ENCODE data around the gene GAGE12J. TPM values are rescaled to one million over a fixed set of nuclear protein-coding genes. Genes with fewer than 3 reads are reported as not detected.
A peak's percentile ranks its signal among the peaks of the same experiment; 100 is the strongest.
"Not testable (repeated sequence)": the region's sequence is repeated elsewhere in the genome, so short reads cannot be mapped to it uniquely, and the experiment has no call there.

The GAGE12J gene
- polyA plus RNA-seq, 4 donors, result not detected

DNA sequence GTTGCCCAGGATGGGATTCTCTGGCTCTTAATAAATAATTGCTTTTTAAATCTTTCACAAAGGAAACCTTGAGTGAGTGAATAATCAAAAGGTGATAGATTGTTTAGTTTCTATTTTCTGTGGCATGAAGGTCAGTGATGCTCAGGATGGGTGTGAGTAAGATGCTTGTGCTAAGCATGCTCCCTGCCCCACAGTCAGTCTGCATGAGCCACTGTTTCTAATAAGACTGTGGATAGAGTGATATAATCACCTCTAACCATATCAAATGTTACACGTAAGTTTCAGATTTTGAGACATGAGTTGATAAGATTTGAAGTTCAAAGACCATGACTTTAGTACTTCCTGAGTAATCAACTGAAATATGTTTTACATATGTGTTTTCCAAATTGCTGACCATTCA is 21.1 kb upstream of the GAGE12J start:
- no peak overlapping the region for H3K27ac ChIP-seq (ENCODE audit: low read depth in 1 of 3, low read length in 2 of 3)
- no peaks in the 10 kb centered on the region for H3K27me3 ChIP-seq (ENCODE audit: control insufficient read depth in 3 of 3, insufficient read depth in 3 of 3, low read length in 3 of 3)
- FAIRE-seq, result no peak
- DNase-seq, result no peak
- H3K9me3 ChIP-seq (ENCODE audit: control insufficient read depth in 2 of 2, insufficient read depth in 1 of 2, low read depth in 1 of 2, low read length in 1 of 2), result no peaks in the 10 kb centered on the region
- H3K36me3 ChIP-seq (ENCODE audit: control insufficient read depth in 3 of 3, insufficient read depth in 2 of 3, low read depth in 1 of 3, low read length in 3 of 3), result no peaks in the 10 kb centered on the region
- 18 to 55% (median 49%) methylated on average over 1 of the region's 1 CpG for WGBS, 3 donors
- H3K4me3 ChIP-seq (ENCODE audit: low read depth in 1 of 3, low read length in 3 of 3), result no peak overlapping the region
- no peaks in the 10 kb centered on the region for H3K4me1 ChIP-seq (ENCODE audit: control insufficient read depth in 3 of 3, insufficient read depth in 2 of 3, low read depth in 1 of 3, low read length in 2 of 3)

DNA sequence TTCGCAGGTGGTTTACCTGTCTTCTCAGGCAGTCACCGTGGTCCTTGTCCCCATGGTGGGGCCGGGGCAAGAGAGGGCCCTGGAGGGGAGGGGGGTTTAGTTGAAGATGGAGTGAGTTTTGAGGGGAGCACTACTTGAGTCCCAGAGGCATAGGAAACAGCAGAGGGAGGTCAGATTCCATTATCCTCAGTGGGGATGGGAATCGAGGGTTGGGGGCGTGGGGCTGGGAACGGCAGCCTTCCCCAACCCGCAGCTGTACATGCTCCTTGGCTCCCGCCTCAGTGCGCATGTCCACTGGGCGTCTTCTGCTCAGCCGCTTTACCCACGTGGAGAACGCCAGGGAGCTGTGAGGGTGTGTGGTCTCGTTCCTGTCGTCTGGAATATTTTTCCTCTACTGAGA is 18.5 kb upstream of the GAGE12J start, which contains the start of gene GAGE10:
Gene GAGE10, plus strand, starts transcription at position 301 of the 400 bp plus-strand sequence. CDS start 1,214 bp downstream, outside the sequence.
- Histone ChIP-seq H3K4me1 (ENCODE audit: control insufficient read depth in 3 of 3, insufficient read depth in 2 of 3, low read depth in 1 of 3, low read length in 2 of 3) (no peaks in the 10 kb centered on the region), H3K27me3 (ENCODE audit: control insufficient read depth in 3 of 3, insufficient read depth in 3 of 3, low read length in 3 of 3) (no peaks in the 10 kb centered on the region), H3K36me3 (ENCODE audit: control insufficient read depth in 3 of 3, insufficient read depth in 2 of 3, low read depth in 1 of 3, low read length in 3 of 3) (no peaks in the 10 kb centered on the region), H3K4me3 (ENCODE audit: low read depth in 1 of 3, low read length in 3 of 3) (no peak within 1 kb of the TSS), H3K9me3 (ENCODE audit: control insufficient read depth in 2 of 2, insufficient read depth in 1 of 2, low read depth in 1 of 2, low read length in 1 of 2) (no peaks in the 10 kb centered on the region), H3K27ac (ENCODE audit: low read depth in 1 of 3, low read length in 2 of 3) (no peak within 1 kb of the TSS)
- DNase-seq, result no peak
- FAIRE-seq, result no peak
- WGBS, 3 donors, result 77 to 87% (median 83%) methylated on average over 14 to 15 of the region's 15 CpGs

DNA sequence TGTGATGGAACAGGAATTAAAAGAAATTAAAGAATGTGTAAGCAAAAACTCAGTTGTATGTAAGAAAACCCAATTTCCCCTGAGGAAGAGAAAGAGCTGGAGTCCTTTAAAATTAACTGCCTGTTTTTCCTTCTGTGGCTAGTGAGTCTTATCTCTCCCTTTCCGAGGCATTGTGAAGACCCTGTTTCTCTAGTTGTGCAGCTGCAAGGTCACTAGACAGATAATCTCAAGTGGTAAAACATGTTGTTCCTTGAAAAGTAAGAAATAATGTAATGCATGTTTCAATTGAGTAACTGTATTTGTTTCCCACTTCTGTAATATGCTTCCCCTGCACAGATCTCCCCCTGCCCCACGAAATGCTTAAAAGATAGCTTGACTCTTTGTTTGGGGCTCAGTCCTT is 14.1 kb upstream of the GAGE12J start:
- not testable (repeated sequence) for H3K27me3 ChIP-seq (ENCODE audit: control insufficient read depth in 3 of 3, insufficient read depth in 3 of 3, low read length in 3 of 3); H3K4me1 ChIP-seq (ENCODE audit: control insufficient read depth in 3 of 3, insufficient read depth in 2 of 3, low read depth in 1 of 3, low read length in 2 of 3); H3K9me3 ChIP-seq (ENCODE audit: control insufficient read depth in 2 of 2, insufficient read depth in 1 of 2, low read depth in 1 of 2, low read length in 1 of 2); FAIRE-seq; DNase-seq; H3K4me3 ChIP-seq (ENCODE audit: low read depth in 1 of 3, low read length in 3 of 3); H3K36me3 ChIP-seq (ENCODE audit: control insufficient read depth in 3 of 3, insufficient read depth in 2 of 3, low read depth in 1 of 3, low read length in 3 of 3); H3K27ac ChIP-seq (ENCODE audit: low read depth in 1 of 3, low read length in 2 of 3)
- WGBS, 3 donors, result 64 to 92% (median 76%) methylated on average over 2 of the region's 2 CpGs

DNA sequence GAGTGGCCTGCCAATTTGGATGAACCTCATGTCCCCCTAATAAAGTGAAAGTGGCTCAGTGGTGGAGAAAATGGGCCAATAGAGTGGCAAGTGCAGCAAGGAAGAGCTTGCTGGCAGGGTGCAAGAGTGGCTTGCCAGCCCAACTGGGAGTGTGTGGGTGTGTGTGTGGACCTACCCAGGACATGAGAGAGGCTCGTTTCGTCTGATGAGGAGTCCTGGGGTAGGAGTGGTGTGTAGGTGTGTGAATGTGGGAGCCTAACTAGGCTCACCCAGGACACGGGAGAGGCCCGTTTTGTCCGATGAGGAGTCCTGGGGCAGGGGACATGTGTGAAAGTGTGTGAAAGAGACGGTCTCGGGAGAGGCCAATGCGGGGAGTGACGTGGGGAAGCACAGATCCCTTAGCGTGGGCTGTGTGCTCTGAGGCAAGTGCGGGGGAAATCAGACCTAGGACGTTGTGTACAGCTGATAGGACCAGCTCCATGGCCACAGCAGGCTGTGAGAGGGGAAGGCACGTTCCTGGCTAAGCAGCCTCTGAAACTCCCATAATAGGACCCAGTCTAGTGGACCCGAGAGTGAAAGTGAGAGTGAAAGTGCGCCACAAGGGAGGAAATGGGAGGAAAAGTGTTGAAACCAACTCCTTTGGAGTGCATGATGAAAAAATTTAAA is 13.1 kb upstream of the GAGE12J start:
- FAIRE-seq (no peak), DNase-seq (peak; percentile 7 to 21)
- 56 to 70% (median 69%) methylated on average over 15 of the region's 15 CpGs for WGBS, 3 donors
- H3K4me3 ChIP-seq (ENCODE audit: low read depth in 1 of 3, low read length in 3 of 3), result peak overlapping the region in 1 of 3 donors; percentile 8
- H3K36me3 ChIP-seq (ENCODE audit: control insufficient read depth in 3 of 3, insufficient read depth in 2 of 3, low read depth in 1 of 3, low read length in 3 of 3), result no peaks in the 10 kb centered on the region
- peak overlapping the region in 1 of 3 donors; percentile 65 for H3K27ac ChIP-seq (ENCODE audit: low read depth in 1 of 3, low read length in 2 of 3)
- no peaks in the 10 kb centered on the region for H3K9me3 ChIP-seq (ENCODE audit: control insufficient read depth in 2 of 2, insufficient read depth in 1 of 2, low read depth in 1 of 2, low read length in 1 of 2)
- peaks cover 0 to 5% (median 0%) of the 10 kb centered on the region in 3 donors for H3K4me1 ChIP-seq (ENCODE audit: control insufficient read depth in 3 of 3, insufficient read depth in 2 of 3, low read depth in 1 of 3, low read length in 2 of 3)
- no peaks in the 10 kb centered on the region for H3K27me3 ChIP-seq (ENCODE audit: control insufficient read depth in 3 of 3, insufficient read depth in 3 of 3, low read length in 3 of 3)

DNA sequence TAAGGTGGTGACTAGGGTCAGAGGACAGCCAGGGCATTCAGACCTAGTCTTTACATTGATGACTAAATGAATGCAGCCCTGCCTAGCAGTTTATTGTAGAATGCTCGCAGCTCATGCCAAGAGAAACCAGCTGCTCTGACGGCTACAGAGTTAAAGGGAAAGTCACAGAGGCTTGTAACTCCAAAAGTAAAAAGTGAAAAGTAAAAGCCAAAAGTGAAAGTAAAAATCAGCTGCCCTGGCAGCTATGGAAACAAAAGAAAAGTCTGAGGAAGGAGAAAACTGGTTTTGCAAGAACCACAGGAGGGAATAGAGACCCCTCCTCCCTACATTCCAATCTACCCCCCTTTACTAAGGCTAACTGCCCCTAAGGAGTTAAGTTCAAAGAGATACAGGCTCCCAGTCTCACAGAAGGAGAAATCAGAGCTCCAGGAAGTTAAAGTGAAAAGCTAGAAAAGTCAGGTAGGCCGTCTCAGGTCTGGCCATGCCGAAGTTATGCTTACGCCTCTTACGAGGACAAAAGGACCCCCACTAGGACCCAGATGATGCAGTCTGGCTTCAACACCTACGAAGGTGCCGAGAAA is 12.3 kb upstream of the GAGE12J start:
- Histone ChIP-seq H3K9me3 (ENCODE audit: control insufficient read depth in 2 of 2, insufficient read depth in 1 of 2, low read depth in 1 of 2, low read length in 1 of 2) (no peaks in the 10 kb centered on the region), H3K4me3 (ENCODE audit: low read depth in 1 of 3, low read length in 3 of 3) (peak overlapping the region in 1 of 3 donors; percentile 17), H3K4me1 (ENCODE audit: control insufficient read depth in 3 of 3, insufficient read depth in 2 of 3, low read depth in 1 of 3, low read length in 2 of 3) (peaks cover 0 to 5% (median 0%) of the 10 kb centered on the region in 3 donors), H3K27ac (ENCODE audit: low read depth in 1 of 3, low read length in 2 of 3) (peak overlapping the region; percentile 7 to 81 (median 42)), H3K27me3 (ENCODE audit: control insufficient read depth in 3 of 3, insufficient read depth in 3 of 3, low read length in 3 of 3) (no peaks in the 10 kb centered on the region), H3K36me3 (ENCODE audit: control insufficient read depth in 3 of 3, insufficient read depth in 2 of 3, low read depth in 1 of 3, low read length in 3 of 3) (no peaks in the 10 kb centered on the region)
- FAIRE-seq (peak; percentile 93), DNase-seq (peak; percentile 39 to 40)
- 9 to 15% (median 10%) methylated on average over 8 of the region's 8 CpGs for WGBS, 3 donors

DNA sequence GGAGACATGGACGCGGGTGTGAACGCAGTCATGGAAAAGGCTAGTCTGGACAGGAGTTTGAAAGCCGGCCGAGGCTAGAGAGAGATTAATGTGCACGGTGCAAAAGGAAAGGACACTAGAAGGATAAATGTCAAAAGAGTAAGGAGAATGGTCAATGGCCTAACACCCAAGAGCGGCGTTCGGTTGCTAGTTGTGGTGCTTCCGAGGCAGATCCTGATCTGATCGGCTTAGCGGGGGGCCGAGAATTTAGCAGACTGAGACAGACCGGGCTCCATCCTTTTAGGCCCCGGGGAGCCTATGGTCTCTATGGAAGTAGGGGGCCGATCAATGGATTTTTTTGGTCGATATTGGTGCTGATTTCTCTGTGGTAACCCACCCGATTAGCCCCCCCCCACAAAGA is 11.5 kb upstream of the GAGE12J start:
- 78 to 93% (median 88%) methylated on average over 18 of the region's 18 CpGs for WGBS, 3 donors
- Histone ChIP-seq H3K4me1 (ENCODE audit: control insufficient read depth in 3 of 3, insufficient read depth in 2 of 3, low read depth in 1 of 3, low read length in 2 of 3) (peaks cover 0 to 5% (median 0%) of the 10 kb centered on the region in 3 donors), H3K27me3 (ENCODE audit: control insufficient read depth in 3 of 3, insufficient read depth in 3 of 3, low read length in 3 of 3) (no peaks in the 10 kb centered on the region), H3K36me3 (ENCODE audit: control insufficient read depth in 3 of 3, insufficient read depth in 2 of 3, low read depth in 1 of 3, low read length in 3 of 3) (no peaks in the 10 kb centered on the region), H3K27ac (ENCODE audit: low read depth in 1 of 3, low read length in 2 of 3) (no peak overlapping the region), H3K4me3 (ENCODE audit: low read depth in 1 of 3, low read length in 3 of 3) (no peak overlapping the region), H3K9me3 (ENCODE audit: control insufficient read depth in 2 of 2, insufficient read depth in 1 of 2, low read depth in 1 of 2, low read length in 1 of 2) (no peaks in the 10 kb centered on the region)
- no peak for FAIRE-seq
- no peak for DNase-seq

DNA sequence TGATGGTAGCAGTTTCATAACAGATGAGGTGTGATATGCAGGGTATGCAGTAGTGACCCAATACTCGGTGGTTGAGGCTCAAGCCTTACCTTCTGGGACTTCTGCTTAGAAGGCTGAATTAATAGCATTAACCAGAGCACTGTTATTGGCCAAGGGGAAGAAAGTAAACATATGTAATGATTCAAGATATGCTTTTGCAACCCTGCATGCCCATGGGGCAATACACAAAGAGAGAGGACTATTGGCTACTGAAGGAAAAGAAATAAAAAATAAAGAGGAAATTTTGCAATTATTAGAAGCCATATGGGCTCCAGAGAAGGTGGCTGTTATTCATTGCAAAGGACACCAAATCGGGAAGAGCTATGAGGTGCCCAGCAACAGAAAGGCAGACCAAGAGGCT is 9.7 kb upstream of the GAGE12J start:
- no peaks in the 10 kb centered on the region for H3K9me3 ChIP-seq (ENCODE audit: control insufficient read depth in 2 of 2, insufficient read depth in 1 of 2, low read depth in 1 of 2, low read length in 1 of 2)
- FAIRE-seq (no peak), DNase-seq (no peak)
- 70 to 89% (median 88%) methylated on average over 2 of the region's 2 CpGs for WGBS, 3 donors
- no peak overlapping the region for H3K27ac ChIP-seq (ENCODE audit: low read depth in 1 of 3, low read length in 2 of 3)
- H3K4me3 ChIP-seq (ENCODE audit: low read depth in 1 of 3, low read length in 3 of 3), result no peak overlapping the region
- no peaks in the 10 kb centered on the region for H3K36me3 ChIP-seq (ENCODE audit: control insufficient read depth in 3 of 3, insufficient read depth in 2 of 3, low read depth in 1 of 3, low read length in 3 of 3)
- H3K27me3 ChIP-seq (ENCODE audit: control insufficient read depth in 3 of 3, insufficient read depth in 3 of 3, low read length in 3 of 3), result no peaks in the 10 kb centered on the region
- H3K4me1 ChIP-seq (ENCODE audit: control insufficient read depth in 3 of 3, insufficient read depth in 2 of 3, low read depth in 1 of 3, low read length in 2 of 3), result peaks cover 0 to 5% (median 0%) of the 10 kb centered on the region in 3 donors

DNA sequence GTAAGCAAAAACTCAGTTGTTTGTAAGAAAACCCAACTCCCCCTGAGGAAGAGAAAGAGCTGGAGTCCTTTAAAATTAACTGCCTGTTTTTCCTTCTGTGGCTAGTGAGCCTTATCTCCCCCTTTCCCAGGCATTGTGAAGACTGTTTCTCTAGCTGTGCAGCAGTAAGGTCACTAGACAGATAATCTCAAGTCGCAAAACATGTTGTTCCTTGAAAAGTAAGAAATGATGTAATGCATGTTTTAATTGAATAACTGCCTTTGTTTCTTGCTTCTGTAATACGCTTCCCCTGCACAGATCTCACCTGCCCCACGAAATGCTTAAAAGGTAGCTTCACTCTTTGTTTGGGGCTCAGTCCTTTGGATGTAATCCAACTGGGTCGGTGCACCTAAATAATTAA is 5.8 kb upstream of the GAGE12J start:
- Histone ChIP-seq H3K27me3 (ENCODE audit: control insufficient read depth in 3 of 3, insufficient read depth in 3 of 3, low read length in 3 of 3) (no peaks in the 10 kb centered on the region), H3K36me3 (ENCODE audit: control insufficient read depth in 3 of 3, insufficient read depth in 2 of 3, low read depth in 1 of 3, low read length in 3 of 3) (no peaks in the 10 kb centered on the region), H3K4me1 (ENCODE audit: control insufficient read depth in 3 of 3, insufficient read depth in 2 of 3, low read depth in 1 of 3, low read length in 2 of 3) (no peaks in the 10 kb centered on the region), H3K27ac (ENCODE audit: low read depth in 1 of 3, low read length in 2 of 3) (no peak overlapping the region), H3K4me3 (ENCODE audit: low read depth in 1 of 3, low read length in 3 of 3) (no peak overlapping the region), H3K9me3 (ENCODE audit: control insufficient read depth in 2 of 2, insufficient read depth in 1 of 2, low read depth in 1 of 2, low read length in 1 of 2) (no peaks in the 10 kb centered on the region)
- FAIRE-seq, result no peak
- WGBS, 3 donors, result 37 to 68% (median 51%) methylated on average over 4 of the region's 4 CpGs
- no peak for DNase-seq
